Right ventricle myocardium superior (tissue), 1 donor: Measurements from ENCODE around the gene PIK3R6. TPM values are rescaled to one million over a fixed set of nuclear protein-coding genes. Genes with fewer than 3 reads are reported as not detected.

ENCODE experiments used
- total RNA-seq: library from RNA; stranded (reverse); fragmentation: NEBNext Ultra II Directional; extraction: Animal tissue kit (Norgen Biotek cat#: 25700); gene quantifications from one replicate; pipeline ENCODE4 v1.2.1, GENCODE V29; 2021
- donor health status: DM: no; HTN: yes; CAD: no; lungs with severe emphysema.

Gene PIK3R6
- total RNA-seq, 1 donor from 2014 or later, result 0.78 TPM

Other genes starting within 250 kb of the PIK3R6 start
- 31.5 TPM for gene MYH10, start 236.9 kb downstream of the PIK3R6 start, total RNA-seq
- gene CCDC42, start 122.8 kb downstream of the PIK3R6 start, total RNA-seq, result not detected
- not detected for gene SPDYE4, start 109.1 kb downstream of the PIK3R6 start, total RNA-seq
- 0.11 TPM for gene MFSD6L, start 68.3 kb downstream of the PIK3R6 start, total RNA-seq
- 2.5 TPM for gene PIK3R5, start 98.0 kb upstream of the PIK3R6 start, total RNA-seq
- gene NTN1, start 153.8 kb upstream of the PIK3R6 start, total RNA-seq, result 19.4 TPM